T-helper 22 cell (primary cell): ENCODE results near the gene FBXW12.
"Not testable (repeated sequence)": the region's sequence is repeated elsewhere in the genome, so short reads cannot be mapped to it uniquely, and the experiment has no call there.

ENCODE experiments used
- DNase-seq: peaks from one replicate; pipeline ENCODE4 v3.0.0-alpha.2; 2020; ENCODE audit warnings: low read depth

FBXW12 gene

DNA sequence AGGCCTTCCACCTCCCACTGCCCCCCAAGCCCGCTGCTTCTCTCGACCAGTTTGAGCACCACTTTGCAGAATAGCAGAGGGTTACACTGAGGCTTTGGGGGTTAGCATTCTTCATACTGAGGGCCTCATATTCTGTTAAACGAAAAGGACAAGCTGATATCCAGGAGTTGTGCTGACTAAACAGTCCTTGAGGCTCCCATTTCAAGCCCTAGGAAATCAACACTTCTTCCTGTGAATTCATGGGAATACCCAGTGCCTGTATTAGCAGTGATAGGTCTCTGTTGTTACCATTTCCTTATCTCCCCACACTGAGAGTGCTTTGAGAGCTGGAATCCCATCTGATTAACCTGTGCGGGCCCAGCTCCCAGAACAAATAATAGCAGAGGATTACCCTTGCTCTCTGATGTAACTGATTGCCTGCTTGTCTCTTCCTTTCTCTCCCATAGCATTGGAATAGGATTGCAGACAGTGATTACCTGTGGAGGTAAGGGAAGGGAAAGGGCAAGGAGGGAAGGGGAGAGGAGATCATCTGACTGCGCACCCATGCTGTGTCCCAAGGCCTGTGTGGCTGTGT, 930 bp downstream of the FBXW12 start:
- DNase-seq: no peak

DNA sequence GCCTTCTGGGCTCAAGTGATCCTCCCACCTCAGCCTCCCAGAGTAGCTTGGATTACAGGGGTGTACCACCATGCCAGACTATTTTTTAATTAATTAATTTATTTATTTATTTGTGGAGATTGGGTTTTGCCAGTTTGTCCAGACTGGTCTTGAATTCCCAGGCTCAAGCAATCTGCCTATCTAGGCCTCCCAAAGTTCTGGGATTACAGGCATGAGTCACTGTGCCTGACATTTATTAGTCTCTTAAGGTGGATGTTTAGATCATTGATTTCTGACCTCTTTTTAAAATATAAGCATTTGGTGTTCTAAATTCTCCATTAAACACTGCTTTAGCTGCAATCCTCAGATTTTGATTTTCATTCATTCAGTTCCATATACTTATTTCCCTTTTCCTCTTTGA, 15.6 kb downstream of the FBXW12 start:
- DNase-seq: no peak

DNA sequence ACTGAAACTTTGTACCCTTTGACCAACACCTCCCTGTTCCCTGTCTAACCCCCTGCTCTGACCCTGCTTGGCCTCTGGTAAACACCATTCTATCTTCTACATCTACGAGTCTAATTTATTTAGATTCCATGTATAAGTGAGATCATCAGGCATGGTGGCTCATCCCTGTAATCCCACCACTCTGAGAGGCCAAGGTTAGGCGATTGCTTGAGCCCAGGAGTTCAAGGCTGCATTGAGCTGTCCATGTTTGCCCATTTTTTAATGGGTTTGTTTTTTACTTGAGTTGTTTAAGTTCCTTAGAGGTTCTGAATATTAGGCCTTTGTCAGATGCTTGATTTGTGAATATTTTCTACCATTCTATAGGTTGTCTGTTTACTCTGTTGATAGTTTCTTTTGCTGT, 16.9 kb downstream of the FBXW12 start:
- DNase-seq: no peak

DNA sequence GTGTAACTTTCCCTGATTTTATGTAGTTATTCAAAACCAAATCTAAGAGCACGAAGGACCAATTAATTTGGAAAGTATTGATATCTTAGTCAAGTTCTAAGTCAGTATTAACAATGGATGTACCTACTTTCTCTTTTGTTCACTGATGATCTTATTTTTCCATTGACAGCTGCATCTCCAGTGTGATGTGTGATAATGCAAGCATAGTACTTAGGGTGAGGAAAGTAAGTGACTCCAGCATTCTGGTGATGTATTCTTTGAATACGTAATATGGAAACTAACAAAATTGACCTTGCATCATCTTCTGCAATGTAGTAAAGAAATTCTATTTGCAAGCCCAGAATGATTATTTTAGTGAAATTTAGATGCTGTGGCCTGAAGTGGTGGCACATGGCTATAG, 22.4 kb downstream of the FBXW12 start:
- no peak for DNase-seq

DNA sequence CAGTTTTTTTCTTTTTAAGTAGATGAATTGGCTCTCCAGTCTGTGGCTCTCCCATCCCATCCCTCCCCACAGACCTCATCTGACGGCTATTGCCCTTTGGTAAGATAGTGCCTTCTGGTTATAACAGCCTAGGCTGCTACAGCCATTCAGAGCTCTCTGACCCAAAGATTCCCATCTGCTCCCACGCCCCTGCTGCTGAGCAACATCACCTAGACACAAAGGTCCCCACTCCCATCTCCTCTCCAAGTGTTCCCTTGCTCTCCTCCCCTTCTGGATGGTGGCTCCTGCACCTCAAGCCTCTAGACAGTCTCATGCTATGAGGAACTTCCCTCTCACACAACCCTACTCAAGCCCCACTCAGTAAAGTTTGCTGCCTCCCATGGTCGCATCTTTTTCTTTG, 23.7 kb downstream of the FBXW12 start:
- DNase-seq: no peak

DNA sequence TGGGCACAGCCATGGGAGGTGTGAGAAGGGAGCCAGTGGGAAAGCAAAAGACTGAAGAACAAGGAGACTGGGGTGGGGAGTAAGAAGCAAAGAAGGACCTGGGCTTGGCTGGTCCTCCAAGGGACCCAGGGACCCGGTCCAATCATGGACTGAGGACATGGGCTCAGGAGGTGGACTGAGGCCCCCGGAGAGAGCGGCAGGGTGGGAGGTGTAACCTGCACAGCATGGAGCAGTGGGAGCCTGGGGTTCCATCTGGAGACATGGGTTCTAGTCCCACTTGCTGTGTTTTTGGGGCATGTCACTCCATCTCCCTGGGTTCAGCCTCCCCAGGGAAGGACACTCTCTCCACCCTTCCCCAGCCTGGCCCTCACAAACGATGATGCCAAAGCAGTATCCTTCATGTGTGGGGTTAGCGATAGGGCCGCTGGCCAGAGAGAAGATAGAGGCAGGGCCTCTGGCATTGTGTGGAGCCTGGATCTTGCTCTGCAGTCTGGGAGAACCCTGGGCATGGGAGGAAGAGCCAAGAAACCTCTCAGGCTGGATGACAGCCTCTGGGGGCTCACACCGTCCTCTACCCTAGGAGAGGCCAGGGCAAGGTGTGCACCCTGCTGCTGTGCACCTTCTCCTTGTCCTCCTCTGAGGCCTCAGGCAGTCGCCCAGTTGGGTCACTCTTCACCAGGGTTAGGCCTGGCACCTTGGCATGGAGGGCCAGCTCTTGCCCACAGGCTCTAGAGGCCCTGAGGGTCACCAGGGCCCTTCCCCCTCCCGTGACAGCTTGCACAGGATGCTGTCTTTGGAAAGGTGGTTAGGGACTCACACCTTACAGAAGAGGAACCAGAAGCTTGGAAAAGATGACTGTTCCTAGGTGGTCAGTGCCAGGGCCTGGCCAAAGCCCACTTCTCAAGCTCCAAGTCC, 26.0 kb downstream of the FBXW12 start:
- no peak for DNase-seq

DNA sequence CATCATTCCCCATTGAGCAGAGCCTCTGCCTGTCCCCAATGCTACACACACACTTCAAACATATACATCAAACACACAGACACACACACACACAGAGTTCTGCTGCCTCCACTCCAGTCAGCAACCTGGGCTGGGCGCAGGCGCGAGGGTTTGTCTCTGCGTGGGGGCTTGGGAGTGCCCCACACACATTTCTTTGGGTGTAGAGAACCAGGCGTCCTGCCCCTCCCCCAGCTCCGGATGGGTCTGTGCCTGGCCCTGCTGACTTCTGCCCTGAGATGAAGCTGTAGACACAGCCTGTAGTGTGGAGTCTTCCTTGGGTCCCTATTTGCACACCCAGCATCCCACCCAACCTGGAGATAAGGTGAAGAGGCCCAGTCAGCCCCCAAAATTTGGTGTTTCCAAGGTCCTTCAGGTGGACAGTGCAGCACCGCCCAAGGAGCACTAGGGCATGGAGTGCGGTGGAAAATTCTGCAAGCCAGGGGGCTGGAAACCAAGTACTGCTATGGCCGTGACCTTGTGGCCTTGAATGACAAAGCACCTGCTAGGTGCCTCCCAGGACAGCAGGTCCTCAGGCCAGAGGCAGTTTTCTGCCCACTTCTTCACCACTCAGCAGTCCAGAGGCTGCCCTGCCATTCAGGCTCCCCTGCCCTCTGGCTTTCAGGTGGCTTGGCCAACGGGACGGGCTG, 26.8 kb downstream of the FBXW12 start:
- no peak for DNase-seq

DNA sequence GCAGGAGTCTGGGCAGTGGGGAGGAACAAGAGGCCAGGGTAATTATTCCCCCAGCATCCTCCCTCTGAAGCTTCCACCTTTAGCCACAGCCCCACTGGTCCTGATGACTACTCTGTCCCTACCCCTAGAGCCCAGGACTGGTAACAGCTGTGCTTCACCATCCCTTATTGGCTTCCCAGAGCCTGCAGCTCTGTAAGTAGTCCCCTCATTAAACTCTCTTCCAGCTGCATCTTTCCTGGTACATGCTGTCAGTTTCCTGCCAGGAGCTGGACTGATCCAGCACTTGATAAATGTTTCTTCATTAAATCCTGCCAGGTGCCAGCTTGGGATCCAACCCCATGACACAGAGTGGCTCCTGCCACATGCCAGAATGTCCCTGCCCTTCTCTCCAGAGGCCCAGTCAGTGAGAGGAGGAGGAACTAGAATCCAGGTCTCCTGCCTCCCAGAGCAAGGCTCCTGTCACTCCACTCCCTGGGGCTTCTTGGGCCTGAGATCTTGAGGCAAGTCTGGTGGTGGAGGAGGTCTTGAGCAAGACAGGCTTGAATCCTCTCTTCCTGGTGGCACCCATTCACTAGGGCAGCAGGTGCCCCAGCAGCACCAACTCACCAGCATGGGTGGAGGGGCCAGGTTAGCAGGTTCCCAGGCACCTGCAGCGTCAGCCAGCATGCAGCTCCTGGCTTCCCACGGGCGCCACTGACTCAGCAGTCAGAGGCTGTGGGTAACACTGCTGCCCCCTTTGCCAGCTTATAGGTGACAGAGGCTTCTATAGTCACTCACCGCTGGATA, 27.6 kb downstream of the FBXW12 start:
- no peak for DNase-seq

DNA sequence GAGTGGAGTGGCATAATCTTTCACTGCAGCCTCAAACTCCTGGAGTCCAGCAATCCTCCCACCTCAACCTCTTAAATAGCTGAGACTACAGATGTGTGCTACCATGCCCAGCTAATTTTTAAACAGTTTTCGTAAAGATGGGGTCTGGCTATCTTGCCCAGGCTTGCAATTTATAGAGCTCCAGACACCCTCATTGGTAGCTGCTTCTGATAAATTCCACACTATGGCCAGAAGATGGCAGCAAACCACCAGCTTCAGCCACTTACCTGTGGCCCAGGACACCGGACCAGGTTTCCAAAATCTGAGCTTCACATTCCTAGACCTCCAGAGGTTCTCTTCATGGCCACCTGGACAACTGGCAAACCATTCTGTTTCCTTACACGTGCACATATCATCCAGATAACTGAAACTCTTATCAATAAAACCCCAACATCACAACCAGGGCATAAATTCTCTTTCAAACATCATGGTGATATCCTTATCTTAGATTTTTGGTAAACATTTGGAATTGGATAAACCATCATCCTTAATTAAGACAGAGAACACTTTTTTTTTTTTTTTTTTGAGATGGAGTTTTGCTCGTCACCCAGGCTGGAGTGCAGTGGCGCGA, 28.9 kb downstream of the FBXW12 start:
- peak; percentile 40 for DNase-seq

DNA sequence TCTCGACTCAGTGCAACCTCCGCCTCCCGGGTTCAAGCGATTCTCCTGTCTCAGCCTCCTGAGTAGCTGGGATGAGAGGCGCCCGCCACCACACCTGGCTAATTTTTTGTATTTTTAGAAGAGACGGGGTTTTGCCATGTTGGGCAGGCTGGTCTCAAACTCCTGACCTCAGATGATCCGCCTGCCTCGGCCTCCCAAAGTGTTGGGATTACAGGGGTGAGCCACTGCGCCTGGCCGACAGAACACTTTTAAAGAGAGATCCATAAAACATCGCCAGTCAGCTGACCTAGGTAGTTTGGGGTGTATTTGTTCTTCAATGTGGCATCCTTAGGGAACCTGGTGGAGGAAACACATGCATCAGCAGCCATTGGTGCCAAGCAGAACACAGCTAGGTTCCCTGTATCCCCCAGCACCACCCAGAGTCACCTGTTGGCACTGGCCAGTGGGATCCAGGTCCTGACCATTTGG, 29.4 kb downstream of the FBXW12 start:
- not testable (repeated sequence) for DNase-seq

DNA sequence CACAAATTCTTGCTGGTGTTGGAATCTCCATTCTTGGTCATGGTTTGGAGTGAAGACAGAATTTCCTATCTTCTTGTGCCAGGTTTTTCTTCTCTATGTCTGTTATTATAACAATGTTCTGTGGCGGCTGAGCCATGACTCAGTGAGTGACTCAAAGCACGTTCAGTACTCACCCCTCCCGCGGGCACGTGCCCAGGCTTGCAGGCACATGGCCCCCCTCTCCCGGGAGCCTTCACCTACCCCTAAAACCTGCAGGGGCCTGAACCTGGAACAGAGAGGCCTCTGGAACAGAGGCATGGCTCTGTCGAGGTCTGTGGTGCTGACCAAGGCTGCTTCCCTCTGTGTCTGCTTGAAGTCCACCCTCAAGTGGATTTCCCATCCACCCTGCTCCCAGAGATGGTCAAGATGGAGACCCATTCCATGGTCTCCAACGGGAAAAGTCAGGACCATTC, 30.3 kb downstream of the FBXW12 start:
- DNase-seq: no peak

DNA sequence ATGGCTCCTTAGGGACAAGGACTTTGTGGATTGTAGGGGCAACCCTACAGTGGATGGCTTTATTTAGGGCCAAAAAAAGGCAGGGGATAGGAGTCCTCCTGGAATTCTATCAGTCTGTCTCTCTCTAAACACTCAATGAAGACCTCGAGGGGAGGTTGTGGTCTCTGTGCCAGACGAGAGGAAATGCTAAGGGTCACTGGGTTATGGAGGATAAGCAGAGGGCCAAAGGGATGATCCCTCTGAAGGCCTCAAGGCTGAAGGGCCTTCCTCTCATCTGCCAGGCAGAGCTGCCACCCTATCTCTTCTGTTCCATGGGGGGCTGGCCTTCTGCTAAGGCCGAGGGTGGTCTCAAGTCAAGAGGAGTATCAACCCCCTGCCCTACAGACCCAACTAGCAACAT, 30.9 kb downstream of the FBXW12 start:
- no peak for DNase-seq

DNA sequence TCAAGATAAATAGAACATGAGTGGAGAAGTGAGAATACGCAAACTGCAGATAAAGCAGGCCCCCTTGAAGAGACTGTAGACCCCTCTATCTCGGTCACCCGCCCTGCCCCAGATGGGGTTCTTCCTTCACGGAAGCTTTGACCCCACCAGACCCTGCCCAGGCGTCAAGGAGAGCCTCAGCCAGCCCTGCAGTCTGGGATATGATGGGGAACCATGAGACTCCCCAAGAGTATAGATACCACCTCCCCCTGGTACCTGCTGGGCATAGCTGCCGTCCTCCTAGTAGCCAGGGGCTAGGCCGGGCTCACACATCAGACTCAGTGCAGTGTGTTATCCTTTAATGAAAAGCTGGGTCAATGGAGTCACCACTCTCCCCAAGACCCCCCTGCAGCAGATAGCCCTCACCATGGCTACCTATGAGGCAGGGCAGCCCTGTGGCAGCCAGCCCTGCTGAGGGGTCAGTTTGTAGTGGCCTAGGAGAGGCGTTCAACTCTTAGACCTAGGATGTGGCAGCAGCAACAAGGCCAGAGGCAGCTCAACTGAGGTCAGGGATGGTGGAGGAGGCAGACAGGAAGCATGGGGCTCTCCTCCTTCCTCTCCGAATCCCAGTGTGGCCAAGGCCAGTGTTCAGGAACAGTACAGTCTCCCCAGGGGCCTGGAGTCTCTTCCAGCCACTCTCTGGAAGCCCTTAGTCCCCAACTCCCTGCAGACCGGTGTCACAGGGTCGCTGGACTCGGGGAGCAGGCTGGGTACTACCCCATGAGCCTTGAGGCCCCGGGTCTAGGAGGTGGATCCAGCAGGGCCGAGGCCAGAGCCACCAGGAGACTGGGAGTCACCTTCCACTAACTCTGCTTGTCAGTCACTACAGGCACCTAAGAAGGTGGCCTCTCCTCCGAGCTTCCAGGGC, 31.8 kb downstream of the FBXW12 start:
- no peak for DNase-seq

DNA sequence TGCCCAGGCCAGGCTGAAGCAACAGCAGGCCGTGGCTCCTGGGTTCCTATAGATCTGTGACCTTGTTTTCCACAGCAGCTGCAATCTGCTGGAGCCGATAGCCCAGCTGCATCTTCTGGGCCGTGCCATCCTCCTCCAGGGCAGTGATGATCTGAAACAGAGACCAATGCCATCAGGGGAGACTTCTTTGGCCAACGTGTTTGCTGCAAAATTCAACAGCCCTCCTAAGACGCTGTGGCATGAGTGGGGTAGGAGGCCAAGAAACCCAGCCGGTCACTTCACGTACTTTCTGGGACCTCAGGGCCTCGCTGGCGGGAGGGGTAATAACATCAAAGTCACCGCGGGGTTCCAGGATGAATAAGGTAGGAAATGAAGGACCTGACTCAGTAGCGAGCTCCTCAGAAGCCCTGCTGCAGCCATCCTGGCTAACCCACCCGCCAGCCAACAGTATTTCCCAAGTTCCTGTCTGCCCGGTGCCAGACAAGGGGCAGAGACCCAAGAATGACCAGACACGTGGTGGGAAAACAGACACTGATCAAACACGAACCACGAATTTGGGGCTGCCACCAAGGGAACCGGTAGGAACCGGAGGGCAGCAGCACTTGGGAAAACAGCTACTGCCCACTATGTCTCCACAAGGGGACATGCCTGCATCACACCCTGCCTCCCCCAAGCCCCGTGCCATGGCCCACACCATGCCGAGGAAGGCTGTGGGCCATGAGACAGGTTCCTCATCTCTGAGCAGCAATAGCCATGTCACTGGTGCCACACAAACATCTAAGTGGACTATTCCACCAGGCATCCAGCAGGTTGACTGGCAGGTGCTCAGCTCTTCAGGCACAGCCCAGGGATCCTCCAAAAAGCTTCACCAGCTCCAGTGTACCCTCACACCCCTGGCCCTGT, 32.7 kb downstream of the FBXW12 start:
- no peak for DNase-seq

DNA sequence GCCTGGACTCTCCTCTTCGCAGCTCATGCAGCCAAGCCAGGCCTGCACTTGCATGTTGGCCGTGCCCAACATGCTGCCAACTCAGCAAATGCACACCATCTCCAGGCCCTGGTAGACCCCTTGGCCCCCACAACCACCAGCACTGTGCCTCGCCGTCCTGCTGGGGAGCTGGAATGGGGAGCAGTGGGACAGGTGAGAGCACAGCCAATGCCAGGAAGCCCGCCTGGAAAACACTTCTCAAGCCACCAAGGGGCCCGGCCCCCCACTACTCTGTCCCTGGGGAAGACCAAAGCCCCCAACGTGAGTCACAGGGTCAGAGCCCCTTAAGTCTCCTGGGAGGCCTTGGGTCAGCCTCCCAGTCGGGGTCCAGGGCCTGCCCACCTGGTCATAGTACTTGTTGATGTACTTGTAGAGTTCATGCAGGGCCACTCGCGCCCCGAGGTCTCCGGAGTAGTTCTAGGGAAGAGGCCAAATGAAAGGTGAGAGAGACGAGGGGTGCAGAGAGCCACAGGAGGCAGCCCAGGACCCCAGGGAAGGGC, 33.4 kb downstream of the FBXW12 start:
- no peak for DNase-seq

DNA sequence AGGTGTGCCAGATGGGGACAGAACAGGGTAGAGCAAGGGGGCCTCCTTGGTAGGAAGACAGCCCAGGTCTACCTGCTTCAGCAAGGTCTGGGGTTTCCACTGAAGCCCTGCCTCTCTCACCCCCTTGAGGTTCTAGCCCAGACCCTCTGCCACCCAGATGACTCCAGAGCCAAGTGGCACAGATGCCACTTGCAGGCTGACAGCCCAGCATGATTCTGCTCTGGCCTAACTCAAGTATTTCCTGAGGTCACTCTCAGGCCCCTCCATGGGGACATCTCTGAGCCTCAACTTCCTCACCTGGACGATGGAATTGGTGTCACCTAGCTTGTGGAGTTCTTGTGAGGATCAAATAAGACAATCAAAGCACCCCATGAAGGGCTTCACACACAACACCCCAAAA, 34.0 kb downstream of the FBXW12 start:
- no peak for DNase-seq

DNA sequence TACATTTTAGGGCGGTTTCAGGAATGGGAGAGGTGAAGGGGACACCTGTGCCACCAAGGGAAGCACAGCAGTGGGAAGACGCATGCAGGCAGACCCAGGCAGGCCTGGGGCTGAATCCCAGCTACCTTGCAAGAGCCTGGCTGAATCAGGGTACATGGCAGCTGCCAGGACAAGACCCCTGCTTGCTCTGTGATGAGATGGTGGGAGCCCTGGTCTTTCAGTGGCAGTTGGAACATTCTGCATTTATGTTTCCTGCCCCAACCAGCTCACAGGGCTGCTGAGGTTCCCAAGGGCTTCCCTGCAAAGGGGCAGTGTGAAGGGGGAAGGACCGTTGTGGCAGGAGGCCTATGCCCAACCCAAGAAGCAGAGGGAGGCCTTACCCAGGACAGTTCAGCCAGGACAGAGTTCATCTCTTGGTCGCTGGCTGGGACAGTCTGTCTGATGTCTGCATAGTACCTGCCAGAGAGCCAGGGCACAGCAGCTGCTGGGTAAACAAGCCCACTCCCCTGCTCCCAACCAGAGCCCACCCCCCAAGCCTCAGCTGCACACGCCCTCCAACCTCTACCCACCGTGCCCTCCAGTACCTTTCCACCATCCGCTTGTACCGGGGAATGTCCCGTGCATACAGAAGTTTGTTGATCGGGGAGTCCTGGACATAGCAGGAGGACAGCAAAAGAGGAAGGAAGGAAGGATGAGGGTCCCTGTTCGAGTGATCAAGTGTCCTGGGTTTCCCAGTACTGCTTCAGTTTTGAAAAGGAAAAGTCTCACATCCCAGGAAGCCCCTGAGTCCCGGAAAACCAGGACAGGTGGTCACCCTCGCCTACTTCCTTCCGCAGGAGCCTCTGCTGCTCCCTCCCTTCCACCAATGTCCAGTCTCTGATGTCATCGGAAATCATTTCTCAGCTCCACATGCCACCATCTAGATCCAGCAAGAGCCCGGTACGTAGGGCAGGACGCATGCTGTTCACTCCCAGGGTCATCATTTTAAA, 34.7 kb downstream of the FBXW12 start:
- DNase-seq: no peak

DNA sequence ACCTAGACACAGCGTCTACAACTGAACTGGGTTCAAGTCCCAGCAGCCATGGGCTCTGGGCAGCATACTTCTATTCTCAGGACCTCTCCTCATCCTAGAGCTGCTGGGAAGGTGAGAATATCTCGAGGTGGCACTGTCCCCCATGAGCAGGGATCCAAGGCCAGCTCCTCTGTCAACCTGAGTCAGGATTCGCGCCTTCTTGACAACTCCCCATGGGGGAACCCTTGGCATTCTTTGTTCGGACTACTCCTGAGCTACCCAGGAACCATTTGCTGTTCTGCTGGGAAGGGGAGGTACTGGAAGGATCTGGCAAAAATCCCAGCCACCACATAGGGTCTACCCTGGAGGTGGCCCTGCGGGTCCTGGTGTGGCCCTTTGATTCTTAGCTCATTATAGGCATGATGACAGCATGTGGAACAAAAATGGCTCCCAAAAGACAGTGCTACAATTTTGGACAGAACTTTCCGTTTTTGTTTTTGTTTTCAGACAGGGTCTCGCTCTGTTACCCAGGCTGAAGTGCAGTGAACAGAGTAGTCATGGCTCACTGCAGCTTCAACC, 35.6 kb downstream of the FBXW12 start:
- no peak for DNase-seq
